CD4-positive, alpha-beta memory T cell (primary cell): ENCODE data around the gene MAP3K3. TPM values are rescaled to one million over a fixed set of nuclear protein-coding genes. Genes with fewer than 3 reads are reported as not detected.

Experiments
- CTCF ChIA-PET: fragments of 350-600 bp; sonication (Branson Sonifier 250); formaldehyde crosslinking; loops from one replicate; lab custom pipeline; 2021; ENCODE audit warnings: inconsistent platforms; ENCODE audit not compliant: partially characterized antibody; lab: Charles Lee
- POLR2A ChIA-PET: fragments of 350-600 bp; sonication (Branson Sonifier 250); formaldehyde crosslinking; loops from one replicate; lab custom pipeline; 2021; ENCODE audit not compliant: partially characterized antibody; lab: Charles Lee
- DNase-seq, 5 donors: peaks; one replicate each; pipeline versions ENCODE4 v3.0.0 to v3.0.0-alpha.2; 2020 to 2022; ENCODE audit warnings: mixed read lengths in 1 of 5
- H3K27ac ChIP-seq: one replicate; pipeline ENCODE4 v1.7.0; 2013; ENCODE audit warnings: low read depth, low read length
- H3K27me3 ChIP-seq: 2 replicates; pipeline ENCODE4 v1.7.0; 2013; ENCODE audit warnings: mild to moderate bottlenecking, low read length, moderate library complexity; ENCODE audit not compliant: insufficient read depth
- H3K36me3 ChIP-seq: 2 replicates; pipeline ENCODE4 v1.7.0; 2013; ENCODE audit warnings: mild to moderate bottlenecking, low read length, moderate library complexity; ENCODE audit not compliant: insufficient read depth
- H3K4me1 ChIP-seq: 2 replicates; pipeline ENCODE4 v1.7.0; 2013; ENCODE audit warnings: mild to moderate bottlenecking, low read length, moderate library complexity; ENCODE audit not compliant: insufficient read depth
- H3K4me3 ChIP-seq, 2 donors: one replicate each; pipeline ENCODE4 v1.7.0; 2013; ENCODE audit warnings: low read length in 2 of 2, mild to moderate bottlenecking in 1 of 2
- H3K9me3 ChIP-seq, 2 donors: one replicate each; pipeline ENCODE4 v1.7.0; 2013; ENCODE audit warnings: low read length in 2 of 2, control low read depth in 1 of 2; ENCODE audit not compliant: control insufficient read depth in 1 of 2
- H3K27ac Mint-ChIP-seq, 7 donors: one replicate each; pipeline ENCODE4 v1.8.0; 2020 to 2021; ENCODE audit warnings: mixed read lengths in 7 of 7, mild to moderate bottlenecking in 6 of 7, inconsistent platforms in 3 of 7, moderate library complexity in 3 of 7
- H3K27me3 Mint-ChIP-seq, 2 donors: one replicate each; pipeline ENCODE4 v1.8.0; 2020 to 2021; ENCODE audit warnings: mixed read lengths in 2 of 2
- H3K36me3 Mint-ChIP-seq, 2 donors: one replicate each; pipeline ENCODE4 v1.8.0; 2020 to 2021; ENCODE audit warnings: mixed read lengths in 2 of 2, inconsistent platforms in 1 of 2, mild to moderate bottlenecking in 1 of 2
- H3K4me1 Mint-ChIP-seq, 4 donors: one replicate each; pipeline ENCODE4 v1.8.0; 2020 to 2021; ENCODE audit warnings: mixed read lengths in 4 of 4, mild to moderate bottlenecking in 1 of 4
- H3K4me3 Mint-ChIP-seq, 8 donors: one replicate each; pipeline ENCODE4 v1.8.0; 2020 to 2021; ENCODE audit warnings: mixed read lengths in 8 of 8, mild to moderate bottlenecking in 7 of 8, moderate library complexity in 6 of 8, inconsistent platforms in 3 of 8
- H3K9me3 Mint-ChIP-seq, 8 donors: one replicate each; pipeline ENCODE4 v1.8.0; 2020 to 2021; ENCODE audit warnings: mixed read lengths in 8 of 8, mild to moderate bottlenecking in 5 of 8, inconsistent platforms in 3 of 8, moderate library complexity in 1 of 8
- intact Hi-C: fragments of 100-400 bp; cut with micrococcal nuclease; formaldehyde crosslinking; loops from one replicate; pipeline ENCODE4 v1.15.1; 2023
- polyA plus RNA-seq, 2 donors: library from polyadenylated mRNA; unstranded; fragments of 300-500 nt; fragmentation: Illumina TruSeq; gene quantifications; one replicate each; pipeline ENCODE4 v1.2.3, GENCODE V29; 2021
- total RNA-seq, 2 experiments: library from RNA; stranded (reverse); gene quantifications; one replicate each; pipeline ENCODE4 v1.2.3, GENCODE V29; 2021

MAP3K3 gene
- total and polyA plus RNA-seq, 4 experiments from 2014 or later, result 29.5 to 98.8 (median 74.7) TPM

DNA sequence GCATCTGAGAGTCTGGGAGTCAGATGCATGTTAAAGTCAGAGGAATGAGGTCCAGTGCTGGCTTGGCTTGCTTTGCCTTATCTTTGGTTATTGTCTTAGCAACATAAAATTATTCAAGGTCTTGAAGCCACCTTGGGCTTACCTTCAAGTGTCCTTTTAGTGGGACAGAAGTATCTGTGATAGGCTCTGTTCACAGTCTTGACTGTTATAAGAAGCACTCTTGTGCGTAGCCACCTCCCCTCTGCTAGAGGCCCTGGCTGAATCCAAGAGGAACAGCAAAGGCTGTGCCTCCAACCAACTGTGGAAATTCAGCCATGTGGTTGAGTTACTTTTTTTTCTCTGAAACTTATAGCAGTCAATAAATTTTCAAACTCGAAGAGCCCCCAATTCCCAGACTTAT is 8.6 kb upstream of the MAP3K3 start:
- ChIA-PET POLR2A (interaction anchor here (2.4 to 4.9 kb wide), 2 partner anchors 12 to 194 kb away, joined by 7 to 42 read pairs; partner anchors contain the start of gene TACO1), CTCF (interaction anchor here (0.7 to 8.6 kb wide), 10 partner anchors 13 to 206 kb away, joined by 3 to 255 read pairs (median 26); partner anchors contain the start of genes ACE and CYB561)
- no peak for DNase-seq
- no peak overlapping the region for H3K27ac ChIP-seq
- no peaks in the 10 kb centered on the region for H3K36me3 ChIP-seq
- intact Hi-C loops, result loop anchor here (5.0 kb wide), 2 partner anchors 166 to 911 kb away; partner anchors contain the start of gene CYB561
- Mint-ChIP-seq H3K9me3 (no peaks in the 10 kb centered on the region), H3K4me3 (no peak overlapping the region), H3K27me3 (no peaks in the 10 kb centered on the region), H3K27ac (peak overlapping the region in 1 of 7 donors; percentile 23), H3K4me1 (peaks cover 25 to 31% (median 29%) of the 10 kb centered on the region in 4 donors), H3K36me3 (peaks cover 5 to 8% of the 10 kb centered on the region in 2 donors)
- peaks cover 36% of the 10 kb centered on the region for H3K4me1 ChIP-seq
- H3K9me3 ChIP-seq, result no peaks in the 10 kb centered on the region
- H3K27me3 ChIP-seq, result no peaks in the 10 kb centered on the region
- no peak overlapping the region for H3K4me3 ChIP-seq

DNA sequence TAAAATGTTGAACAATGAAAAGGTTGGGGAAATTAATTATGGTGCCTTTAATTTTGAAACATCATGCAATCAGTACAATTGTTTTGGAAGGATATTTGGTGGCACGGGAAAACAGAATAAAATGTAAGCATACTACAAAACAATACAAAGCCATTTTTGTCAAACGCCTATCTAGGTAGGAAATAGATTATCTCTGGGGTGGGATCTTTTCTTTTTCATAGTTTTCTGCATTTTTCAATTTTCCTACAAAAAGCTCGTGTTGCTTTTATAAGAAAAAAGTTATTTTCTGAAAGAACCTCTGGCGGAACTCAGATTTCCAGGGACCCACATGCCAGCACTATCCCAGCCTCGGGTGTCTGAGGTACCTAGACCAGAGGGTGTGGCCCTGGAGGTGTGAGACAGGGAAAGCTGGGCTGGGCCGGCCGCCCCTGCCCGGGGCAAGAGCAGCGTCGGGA is 961 bp upstream of the MAP3K3 start:
- Histone ChIP-seq H3K27ac (peak overlapping the region; percentile 79), H3K36me3 (no peaks in the 10 kb centered on the region), H3K4me3 (peak overlapping the region; percentile 61 to 77), H3K27me3 (no peaks in the 10 kb centered on the region), H3K4me1 (peaks cover 37% of the 10 kb centered on the region), H3K9me3 (no peaks in the 10 kb centered on the region)
- CTCF ChIA-PET, result interaction anchor here (0.8 to 3.9 kb wide), 11 partner anchors 10 to 214 kb away, joined by 3 to 37 read pairs (median 4); no protein-coding TSS in a partner anchor
- Mint-ChIP-seq H3K27me3 (no peaks in the 10 kb centered on the region), H3K4me1 (peaks cover 23 to 43% (median 33%) of the 10 kb centered on the region in 4 donors), H3K27ac (peak overlapping the region; percentile 39 to 94 (median 84)), H3K4me3 (peak overlapping the region; percentile 76 to 97 (median 95)), H3K36me3 (peaks cover 0 to 11% of the 10 kb centered on the region in 2 donors), H3K9me3 (no peaks in the 10 kb centered on the region)
- POLR2A ChIA-PET, result interaction anchor here (0.6 to 5.4 kb wide), 34 partner anchors 9 to 885 kb away, joined by 3 to 96 read pairs (median 6); partner anchors contain the start of genes ACE, CCDC47, CEP95 and CYB561
- DNase-seq, result no peak
- intact Hi-C loops, result loop anchor here (1.0 to 5.0 kb wide), 4 partner anchors 9 to 206 kb away; partner anchors contain the start of genes FTSJ3, PSMC5 and TACO1

DNA sequence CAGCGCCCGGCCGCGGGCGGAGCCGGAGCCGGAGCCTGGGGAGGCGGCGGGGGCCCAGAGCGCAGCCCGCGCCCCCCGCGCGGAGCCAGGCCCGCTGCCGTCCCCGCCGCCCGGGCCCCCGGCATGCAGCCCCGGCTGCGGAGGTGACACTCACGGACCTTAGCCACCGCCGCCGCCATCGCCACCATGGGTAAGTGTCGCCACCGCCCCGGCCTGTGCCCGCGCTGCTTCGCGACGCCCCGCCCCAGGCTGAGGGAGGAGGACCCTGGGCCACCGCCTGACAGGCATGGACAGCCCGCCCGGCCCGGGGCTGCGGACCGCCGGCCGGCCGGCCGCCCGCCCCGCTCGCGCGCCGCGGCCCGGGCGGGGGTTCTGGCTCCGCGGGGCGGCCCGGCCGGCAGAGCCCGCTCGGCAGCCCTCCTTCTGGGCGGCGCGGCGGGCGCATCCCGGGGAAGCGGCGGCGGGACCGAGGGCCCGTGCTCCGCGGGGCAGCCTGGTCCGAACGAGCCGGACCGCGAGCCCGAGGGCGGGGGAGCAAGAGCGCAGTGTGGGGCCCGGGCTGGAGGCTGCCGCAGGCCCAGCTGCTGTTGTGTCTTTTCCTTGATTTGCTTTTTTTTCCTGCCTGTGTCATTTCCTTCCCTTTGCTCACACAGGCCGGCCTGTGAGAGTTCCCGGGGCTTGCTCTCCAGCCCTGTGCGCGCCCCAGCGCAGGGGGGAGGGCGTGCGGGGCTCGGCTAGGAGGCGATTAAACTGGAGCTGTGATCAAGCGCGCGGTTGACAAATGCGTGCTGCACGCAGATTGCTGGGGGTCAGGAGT is 565 bp downstream of the MAP3K3 start:
- peak overlapping the region; percentile 87 to 95 (median 93) for H3K27ac Mint-ChIP-seq
- intact Hi-C loops, result loop anchor here (1.0 to 5.0 kb wide), 7 partner anchors 72 to 220 kb away; partner anchors contain the start of genes CCDC47, DCAF7, FTSJ3 and PSMC5
- H3K27me3 Mint-ChIP-seq, result no peaks in the 10 kb centered on the region
- ChIA-PET POLR2A (interaction anchor here (0.8 to 5.4 kb wide), 36 partner anchors 8 to 884 kb away, joined by 3 to 96 read pairs (median 6); partner anchors contain the start of genes CCDC47, CEP95, CYB561 and DCAF7), CTCF (interaction anchor here (0.9 to 3.9 kb wide), 11 partner anchors 11 to 226 kb away, joined by 3 to 37 read pairs (median 4); partner anchors contain the start of gene TACO1)
- DNase-seq, result peak in 3 of 5 donors; percentile 13 to 63 (median 17)
- H3K4me1 Mint-ChIP-seq, result peaks cover 32 to 55% (median 46%) of the 10 kb centered on the region in 4 donors
- H3K9me3 Mint-ChIP-seq, result no peaks in the 10 kb centered on the region
- peaks cover 0 to 11% of the 10 kb centered on the region in 2 donors for H3K36me3 Mint-ChIP-seq
- Histone ChIP-seq H3K27ac (peak overlapping the region; percentile 28), H3K27me3 (no peaks in the 10 kb centered on the region), H3K9me3 (no peaks in the 10 kb centered on the region), H3K36me3 (no peaks in the 10 kb centered on the region), H3K4me1 (peaks cover 48% of the 10 kb centered on the region), H3K4me3 (peak overlapping the region; percentile 43 to 77)
- peak overlapping the region; percentile 95 to 99 (median 98) for H3K4me3 Mint-ChIP-seq

DNA sequence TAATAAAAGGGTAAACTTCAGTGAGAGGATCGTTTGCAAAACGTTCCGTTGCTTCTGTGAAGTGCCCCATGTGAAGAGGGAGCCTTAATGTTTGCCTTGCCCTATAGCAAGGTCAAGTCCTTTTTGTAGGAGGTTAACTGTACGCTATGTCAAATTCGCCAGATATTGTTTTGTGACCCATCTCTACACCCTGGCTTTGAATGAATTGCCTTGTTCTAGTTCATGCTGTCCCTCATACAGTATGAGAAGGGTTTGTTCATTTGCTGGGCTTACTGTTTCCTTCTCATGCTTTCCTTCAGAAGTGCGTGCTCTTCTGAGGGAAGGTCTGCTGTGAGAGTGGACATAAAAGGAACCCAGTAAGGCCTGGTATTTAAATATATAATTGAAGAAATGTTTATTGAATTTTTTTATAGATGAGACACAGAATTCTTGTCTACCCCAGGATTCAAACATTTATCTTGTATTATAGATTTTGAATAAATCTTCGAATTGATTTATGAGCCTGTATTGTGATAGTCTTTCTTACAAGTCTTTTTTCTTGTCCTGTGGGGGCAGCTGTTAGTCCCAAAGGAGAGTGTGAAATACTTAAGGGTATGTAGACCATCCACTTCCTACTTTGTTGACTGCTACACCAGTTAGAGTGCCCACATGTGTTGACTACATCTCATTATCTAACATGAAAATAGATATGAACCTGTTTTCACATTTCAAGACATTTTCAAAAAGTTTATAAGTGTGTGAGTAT is 1.7 kb downstream of the MAP3K3 start:
- DNase-seq, result no peak
- Mint-ChIP-seq H3K27ac (peak overlapping the region in 6 of 7 donors; percentile 87 to 94 (median 92)), H3K27me3 (no peaks in the 10 kb centered on the region), H3K9me3 (no peaks in the 10 kb centered on the region), H3K4me3 (peak overlapping the region; percentile 95 to 99 (median 98)), H3K4me1 (peaks cover 32 to 55% (median 47%) of the 10 kb centered on the region in 4 donors), H3K36me3 (peaks cover 0 to 16% of the 10 kb centered on the region in 2 donors)
- ChIA-PET POLR2A (interaction anchor here (0.8 to 5.4 kb wide), 10 partner anchors 10 to 184 kb away, joined by 3 to 96 read pairs (median 10); partner anchors contain the start of genes DCAF7 and LIMD2), CTCF (interaction anchor here (1.9 to 4.6 kb wide), 5 partner anchors 11 to 87 kb away, joined by 5 to 37 read pairs (median 13); no protein-coding TSS in a partner anchor)
- H3K4me1 ChIP-seq, result peaks cover 54% of the 10 kb centered on the region
- no peaks in the 10 kb centered on the region for H3K9me3 ChIP-seq
- H3K27me3 ChIP-seq, result no peaks in the 10 kb centered on the region
- H3K4me3 ChIP-seq, result peak overlapping the region; percentile 43 to 76
- intact Hi-C loops, result loop anchor here (2.0 to 5.0 kb wide), 3 partner anchors 73 to 219 kb away; partner anchors contain the start of genes FTSJ3, PSMC5 and SMARCD2
- H3K27ac ChIP-seq, result no peak overlapping the region
- H3K36me3 ChIP-seq, result no peaks in the 10 kb centered on the region

DNA sequence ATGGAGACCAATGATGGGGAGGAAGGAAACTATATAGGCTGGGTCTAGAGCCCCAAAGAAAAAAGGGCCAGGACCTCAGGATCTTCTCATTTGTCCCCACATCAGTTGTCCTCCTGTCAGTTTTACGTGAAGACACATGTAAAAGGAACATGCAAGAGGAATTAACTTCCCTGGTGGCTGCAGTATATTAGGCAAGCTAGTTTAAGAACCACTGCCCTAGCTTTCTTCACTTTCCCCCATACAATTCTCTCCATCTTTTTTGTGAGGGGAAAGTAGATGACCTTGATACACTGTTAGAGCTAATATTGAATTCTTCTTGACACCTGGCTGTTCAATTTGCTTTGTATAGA is 2.3 kb downstream of the MAP3K3 start:
- Mint-ChIP-seq H3K27me3 (no peaks in the 10 kb centered on the region), H3K36me3 (peaks cover 0 to 16% of the 10 kb centered on the region in 2 donors), H3K4me3 (peak overlapping the region; percentile 68 to 98 (median 97)), H3K9me3 (no peaks in the 10 kb centered on the region), H3K4me1 (peaks cover 32 to 57% (median 49%) of the 10 kb centered on the region in 4 donors), H3K27ac (peak overlapping the region in 2 of 7 donors; percentile 30 to 90)
- ChIA-PET POLR2A (interaction anchor here (0.8 to 5.4 kb wide), 4 partner anchors 14 to 184 kb away, joined by 3 to 96 read pairs (median 50); no protein-coding TSS in a partner anchor), CTCF (interaction anchor here (4.6 kb wide), 1 partner anchor 12 kb away, joined by 20 read pairs; no protein-coding TSS in a partner anchor)
- Histone ChIP-seq H3K9me3 (no peaks in the 10 kb centered on the region), H3K36me3 (no peaks in the 10 kb centered on the region), H3K27me3 (no peaks in the 10 kb centered on the region), H3K4me1 (peaks cover 54% of the 10 kb centered on the region), H3K4me3 (no peak overlapping the region), H3K27ac (no peak overlapping the region)
- intact Hi-C loops, result loop anchor here (5.0 kb wide), 2 partner anchors 73 to 203 kb away; partner anchors contain the start of genes FTSJ3 and PSMC5
- DNase-seq, result no peak

DNA sequence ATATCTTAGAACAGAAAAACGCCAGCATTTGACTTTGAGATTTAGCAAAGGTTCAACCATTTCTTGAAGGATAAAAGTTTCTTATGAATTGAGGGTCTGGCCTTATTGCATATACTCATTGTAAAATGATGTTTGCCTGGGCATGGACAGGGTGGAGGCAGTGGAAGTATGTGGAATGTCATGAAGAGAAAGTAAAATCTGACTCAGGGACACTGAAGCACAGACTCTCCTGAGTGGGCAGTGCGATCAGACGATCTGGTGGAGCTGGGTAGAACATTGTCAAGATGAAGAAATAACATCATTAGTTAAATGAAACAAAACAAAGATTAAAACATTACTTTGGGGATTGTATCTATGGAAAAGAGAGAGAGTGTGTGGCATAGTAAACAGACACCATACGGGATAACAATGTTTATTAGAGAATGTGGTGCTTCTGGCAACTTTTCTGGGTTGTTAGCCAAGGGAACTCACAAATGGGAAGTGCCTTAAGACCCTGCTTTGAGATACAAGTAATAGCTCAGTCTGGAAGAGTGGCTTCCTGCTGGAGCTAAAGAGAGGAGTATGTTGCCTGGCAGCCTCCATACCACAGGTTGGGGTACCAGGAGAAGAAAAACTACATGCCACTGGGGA is 4.4 kb downstream of the MAP3K3 start:
- no peak for DNase-seq
- H3K27ac Mint-ChIP-seq, result peak overlapping the region in 2 of 7 donors; percentile 0 to 12
- H3K4me3 Mint-ChIP-seq, result peak overlapping the region in 3 of 8 donors; percentile 2 to 41 (median 31)
- peaks cover 0 to 27% of the 10 kb centered on the region in 2 donors for H3K36me3 Mint-ChIP-seq
- intact Hi-C loops, result no loop called here
- peaks cover 37 to 64% (median 54%) of the 10 kb centered on the region in 4 donors for H3K4me1 Mint-ChIP-seq
- no peaks in the 10 kb centered on the region for H3K9me3 ChIP-seq
- no peaks in the 10 kb centered on the region for H3K9me3 Mint-ChIP-seq
- no peaks in the 10 kb centered on the region for H3K36me3 ChIP-seq
- H3K27me3 ChIP-seq, result no peaks in the 10 kb centered on the region
- ChIA-PET CTCF (interaction anchor here (0.6 to 4.6 kb wide), 3 partner anchors 14 to 84 kb away, joined by 3 to 20 read pairs (median 10); no protein-coding TSS in a partner anchor), POLR2A (interaction anchor here (0.7 to 1.7 kb wide), 4 partner anchors 10 to 71 kb away, joined by 3 to 5 read pairs (median 4); no protein-coding TSS in a partner anchor)
- peaks cover 49% of the 10 kb centered on the region for H3K4me1 ChIP-seq
- no peak overlapping the region for H3K27ac ChIP-seq
- no peak overlapping the region for H3K4me3 ChIP-seq
- H3K27me3 Mint-ChIP-seq, result no peaks in the 10 kb centered on the region
